Measurements from ENCODE around the gene STIM2. TPM values are rescaled to one million over a fixed set of nuclear protein-coding genes. Genes with fewer than 3 reads are reported as not detected.
"Not testable (repeated sequence)": the region's sequence is repeated elsewhere in the genome, so short reads cannot be mapped to it uniquely, and the experiment has no call there.

The STIM2 gene
- total RNA-seq, 1 donor from 2014 or later = 35.5 TPM

- Mint-ChIP-seq H3K4me1 (ENCODE audit: low read depth) (peaks cover 11% of the 10 kb centered on the region), H3K9me3 (peaks cover 30% of the 10 kb centered on the region)
- DNase-seq (ENCODE audit: low spot score); intact Hi-C loops (cut with micrococcal nuclease); H3K27me3 Mint-ChIP-seq (ENCODE audit: low read depth); H3K27ac Mint-ChIP-seq; H3K4me3 Mint-ChIP-seq (ENCODE audit: low read depth); H3K36me3 Mint-ChIP-seq (ENCODE audit: low read depth): not testable (repeated sequence)
Measured at GRCh38 chr4:26822974-26823373, 37.7 kb upstream of the STIM2 start.

GRCh38 chr4:26823583-26823982 lies 37.1 kb upstream of the STIM2 start:
- DNase-seq (ENCODE audit: low spot score) = no peak
- Mint-ChIP-seq H3K4me3 (ENCODE audit: low read depth) (no peak overlapping the region), H3K36me3 (ENCODE audit: low read depth) (peaks cover 7% of the 10 kb centered on the region), H3K27ac (no peak overlapping the region), H3K27me3 (ENCODE audit: low read depth) (no peaks in the 10 kb centered on the region), H3K4me1 (ENCODE audit: low read depth) (peaks cover 11% of the 10 kb centered on the region), H3K9me3 (peaks cover 30% of the 10 kb centered on the region)
- intact Hi-C loops (cut with micrococcal nuclease) = no loop called here

- no peaks in the 10 kb centered on the region for H3K27me3 Mint-ChIP-seq (ENCODE audit: low read depth)
- H3K27ac Mint-ChIP-seq = no peak overlapping the region
- peaks cover 30% of the 10 kb centered on the region for H3K9me3 Mint-ChIP-seq
- peaks cover 7% of the 10 kb centered on the region for H3K36me3 Mint-ChIP-seq (ENCODE audit: low read depth)
- peaks cover 11% of the 10 kb centered on the region for H3K4me1 Mint-ChIP-seq (ENCODE audit: low read depth)
- DNase-seq (ENCODE audit: low spot score) = no peak
- intact Hi-C loops (cut with micrococcal nuclease) = no loop called here
- no peak overlapping the region for H3K4me3 Mint-ChIP-seq (ENCODE audit: low read depth)
Measured at GRCh38 chr4:26824667-26825066, 36.0 kb upstream of the STIM2 start.

GRCh38 chr4:26826721-26827120 lies 33.9 kb upstream of the STIM2 start:
- intact Hi-C loops (cut with micrococcal nuclease) = no loop called here
- Mint-ChIP-seq H3K27ac (no peak overlapping the region), H3K27me3 (ENCODE audit: low read depth) (no peaks in the 10 kb centered on the region), H3K4me1 (ENCODE audit: low read depth) (peaks cover 11% of the 10 kb centered on the region), H3K9me3 (peaks cover 21% of the 10 kb centered on the region), H3K4me3 (ENCODE audit: low read depth) (no peak overlapping the region), H3K36me3 (ENCODE audit: low read depth) (peaks cover 7% of the 10 kb centered on the region)
- DNase-seq (ENCODE audit: low spot score) = no peak

GRCh38 chr4:26827336-26827735 lies 33.3 kb upstream of the STIM2 start:
- DNase-seq (ENCODE audit: low spot score); H3K4me1 Mint-ChIP-seq (ENCODE audit: low read depth); intact Hi-C loops (cut with micrococcal nuclease); H3K36me3 Mint-ChIP-seq (ENCODE audit: low read depth); H3K27me3 Mint-ChIP-seq (ENCODE audit: low read depth); H3K4me3 Mint-ChIP-seq (ENCODE audit: low read depth); H3K27ac Mint-ChIP-seq: not testable (repeated sequence)
- peaks cover 15% of the 10 kb centered on the region for H3K9me3 Mint-ChIP-seq

- no peak for DNase-seq (ENCODE audit: low spot score)
- Mint-ChIP-seq H3K4me1 (ENCODE audit: low read depth) (peaks cover 4% of the 10 kb centered on the region), H3K4me3 (ENCODE audit: low read depth) (no peak overlapping the region), H3K27ac (no peak overlapping the region), H3K9me3 (peaks cover 10% of the 10 kb centered on the region), H3K27me3 (ENCODE audit: low read depth) (no peaks in the 10 kb centered on the region), H3K36me3 (ENCODE audit: low read depth) (peaks cover 5% of the 10 kb centered on the region)
- intact Hi-C loops (cut with micrococcal nuclease) = no loop called here
Measured at GRCh38 chr4:26827798-26828197, 32.8 kb upstream of the STIM2 start.

GRCh38 chr4:26829018-26829417 lies 31.6 kb upstream of the STIM2 start:
- intact Hi-C loops (cut with micrococcal nuclease) = no loop called here

GRCh38 chr4:26830033-26830432 lies 30.6 kb upstream of the STIM2 start:
- Mint-ChIP-seq H3K27ac (no peak overlapping the region), H3K4me1 (ENCODE audit: low read depth) (no peaks in the 10 kb centered on the region), H3K4me3 (ENCODE audit: low read depth) (no peak overlapping the region), H3K27me3 (ENCODE audit: low read depth) (no peaks in the 10 kb centered on the region), H3K9me3 (no peaks in the 10 kb centered on the region), H3K36me3 (ENCODE audit: low read depth) (no peaks in the 10 kb centered on the region)
- DNase-seq (ENCODE audit: low spot score) = no peak
- intact Hi-C loops (cut with micrococcal nuclease) = no loop called here

More at GRCh38 chr4:26829018-26829417, 31.6 kb upstream of the STIM2 start:
- no peaks in the 10 kb centered on the region for H3K4me1 Mint-ChIP-seq (ENCODE audit: low read depth)
- no peak overlapping the region for H3K4me3 Mint-ChIP-seq (ENCODE audit: low read depth)
- no peaks in the 10 kb centered on the region for H3K36me3 Mint-ChIP-seq (ENCODE audit: low read depth)
- no peaks in the 10 kb centered on the region for H3K27me3 Mint-ChIP-seq (ENCODE audit: low read depth)
- H3K9me3 Mint-ChIP-seq = no peaks in the 10 kb centered on the region
- H3K27ac Mint-ChIP-seq = no peak overlapping the region
- no peak for DNase-seq (ENCODE audit: low spot score)

- Mint-ChIP-seq H3K27ac (no peak overlapping the region), H3K27me3 (ENCODE audit: low read depth) (no peaks in the 10 kb centered on the region), H3K4me1 (ENCODE audit: low read depth) (no peaks in the 10 kb centered on the region), H3K36me3 (ENCODE audit: low read depth) (no peaks in the 10 kb centered on the region), H3K9me3 (no peaks in the 10 kb centered on the region), H3K4me3 (ENCODE audit: low read depth) (no peak overlapping the region)
- intact Hi-C loops (cut with micrococcal nuclease) = no loop called here
- DNase-seq (ENCODE audit: low spot score) = no peak
Measured at GRCh38 chr4:26830701-26831100, 29.9 kb upstream of the STIM2 start.

- Mint-ChIP-seq H3K4me3 (ENCODE audit: low read depth) (no peak overlapping the region), H3K27me3 (ENCODE audit: low read depth) (no peaks in the 10 kb centered on the region), H3K4me1 (ENCODE audit: low read depth) (peaks cover 4% of the 10 kb centered on the region)
Measured at GRCh38 chr4:26836539-26836938, 24.1 kb upstream of the STIM2 start.

GRCh38 chr4:26837993-26838842 lies 22.4 kb upstream of the STIM2 start:
- Mint-ChIP-seq H3K27me3 (ENCODE audit: low read depth) (peaks cover 5% of the 10 kb centered on the region), H3K4me3 (ENCODE audit: low read depth) (no peak overlapping the region), H3K4me1 (ENCODE audit: low read depth) (peaks cover 4% of the 10 kb centered on the region), H3K27ac (no peak overlapping the region), H3K36me3 (ENCODE audit: low read depth) (no peaks in the 10 kb centered on the region), H3K9me3 (no peaks in the 10 kb centered on the region)
- DNase-seq (ENCODE audit: low spot score) = no peak
- intact Hi-C loops (cut with micrococcal nuclease) = no loop called here

More at GRCh38 chr4:26836539-26836938, 24.1 kb upstream of the STIM2 start:
- Mint-ChIP-seq H3K27ac (no peak overlapping the region), H3K36me3 (ENCODE audit: low read depth) (no peaks in the 10 kb centered on the region), H3K9me3 (no peaks in the 10 kb centered on the region)
- intact Hi-C loops (cut with micrococcal nuclease) = no loop called here
- no peak for DNase-seq (ENCODE audit: low spot score)

GRCh38 chr4:26839016-26839415 lies 21.6 kb upstream of the STIM2 start:
- no peak for DNase-seq (ENCODE audit: low spot score)
- Mint-ChIP-seq H3K9me3 (no peaks in the 10 kb centered on the region), H3K4me1 (ENCODE audit: low read depth) (peaks cover 4% of the 10 kb centered on the region), H3K4me3 (ENCODE audit: low read depth) (no peak overlapping the region), H3K27ac (no peak overlapping the region), H3K36me3 (ENCODE audit: low read depth) (no peaks in the 10 kb centered on the region), H3K27me3 (ENCODE audit: low read depth) (peaks cover 7% of the 10 kb centered on the region)
- intact Hi-C loops (cut with micrococcal nuclease) = no loop called here

- Mint-ChIP-seq H3K27ac (no peak overlapping the region), H3K36me3 (ENCODE audit: low read depth) (no peaks in the 10 kb centered on the region), H3K4me1 (ENCODE audit: low read depth) (peaks cover 4% of the 10 kb centered on the region), H3K27me3 (ENCODE audit: low read depth) (peaks cover 7% of the 10 kb centered on the region), H3K4me3 (ENCODE audit: low read depth) (no peak overlapping the region), H3K9me3 (no peaks in the 10 kb centered on the region)
- DNase-seq (ENCODE audit: low spot score) = no peak
- intact Hi-C loops (cut with micrococcal nuclease) = no loop called here
Measured at GRCh38 chr4:26839534-26839951, 21.1 kb upstream of the STIM2 start.

Data from activated T-helper 2 cell treated with anti-CD3 and anti-CD28 coated beads, Interferon-gamma antibody, Interleukin-2, Interleukin-4, amounts not matched to agents 10 μg/mL and 5 μg/mL and 100 μg/mL, durations not matched to agents 14 hours and 24 hours and 36 hours (primary cell).